ENCODE results near the gene ZEB2.

ZEB2 gene

DNA sequence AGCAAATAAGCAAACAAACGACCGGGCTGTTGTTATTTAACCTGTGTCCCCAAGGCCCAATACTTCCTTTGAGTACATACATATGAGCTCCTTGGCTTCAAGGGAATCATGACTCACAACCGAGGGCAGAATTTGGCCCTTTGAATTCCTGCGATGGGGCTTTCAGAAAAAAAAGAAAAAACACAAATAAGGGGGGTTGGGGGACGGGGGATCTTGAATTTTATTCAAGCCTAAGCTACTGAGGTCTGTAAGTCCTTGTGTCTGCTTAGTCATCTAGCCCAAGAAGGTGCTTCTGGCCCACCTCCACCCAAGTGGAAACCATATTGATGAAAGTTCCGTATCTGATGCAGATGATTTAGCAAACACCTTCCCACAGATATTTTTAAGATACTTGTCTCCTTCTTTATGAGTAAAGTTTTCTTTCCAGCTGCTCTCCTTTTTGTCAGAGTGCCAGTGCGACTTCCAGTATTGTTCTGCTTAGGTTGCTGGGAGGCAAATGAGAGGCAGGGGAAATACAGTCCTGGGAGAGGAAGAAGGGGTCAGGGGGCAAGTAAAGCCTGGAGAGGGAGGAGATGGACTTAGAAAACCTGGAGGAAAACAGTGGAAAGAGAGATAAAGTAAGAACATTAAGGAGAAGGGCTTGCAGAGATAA lies 169.6 kb downstream of the ZEB2 start:
- Histone ChIP-seq H3K36me3 (ENCODE audit: control insufficient read depth in 4 of 4, insufficient read depth in 4 of 4, low read length in 3 of 4) (no peaks in the 10 kb centered on the region), H3K27ac (ENCODE audit: insufficient read depth in 1 of 2, low read depth in 1 of 2, low read length in 2 of 2, poor library complexity in 1 of 2, severe bottlenecking in 2 of 2) (no peak overlapping the region), H3K9me3 (ENCODE audit: control extremely low read depth in 1 of 5, control insufficient read depth in 4 of 5, insufficient read depth in 2 of 5, low read depth in 1 of 5, low read length in 4 of 5) (no peaks in the 10 kb centered on the region), H3K4me1 (ENCODE audit: control extremely low read depth in 1 of 4, control insufficient read depth in 4 of 4, insufficient read depth in 4 of 4, low read length in 3 of 4) (no peaks in the 10 kb centered on the region), H3K27me3 (replicated peaks in 2 of 5; ENCODE audit: control insufficient read depth in 4 of 5, insufficient read depth in 5 of 5, low read length in 4 of 5) (no peaks in the 10 kb centered on the region), H3K4me3 (ENCODE audit: control insufficient read depth in 1 of 7, extremely low read depth in 1 of 7, insufficient read depth in 4 of 7, low read depth in 2 of 7, low read length in 6 of 7) (no peak overlapping the region)
- ChIA-PET POLR2A (no interaction called here), CTCF (interaction anchor here (0.6 to 1.1 kb wide), 2 partner anchors 19 to 71 kb away, joined by 3 read pairs; no protein-coding TSS in a partner anchor)
- DNase-seq: no peak
- WGBS (ENCODE audit: insufficient coverage): 89% methylated on average over 3 of the region's 7 CpGs

DNA sequence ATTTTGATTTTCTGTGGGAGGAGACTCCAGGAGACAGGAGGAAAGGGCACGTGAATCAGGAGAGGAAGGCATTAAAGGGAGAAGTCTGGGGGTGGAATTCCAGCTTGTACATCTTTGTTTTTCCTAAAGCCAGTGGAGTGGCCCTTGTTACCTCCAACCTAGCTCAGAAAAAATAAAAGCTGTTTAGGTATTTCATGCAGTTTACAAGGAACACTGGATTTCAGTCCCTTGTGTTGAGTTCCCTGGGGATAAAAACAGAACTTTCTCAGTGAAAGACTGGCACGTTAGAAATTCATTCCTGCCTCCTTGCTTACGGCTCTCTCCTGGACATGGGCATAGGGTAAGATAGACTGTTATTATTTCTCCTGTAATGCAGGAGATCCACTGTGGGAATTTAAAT lies 170.2 kb downstream of the ZEB2 start:
- Histone ChIP-seq H3K9me3 (ENCODE audit: control extremely low read depth in 1 of 5, control insufficient read depth in 4 of 5, insufficient read depth in 2 of 5, low read depth in 1 of 5, low read length in 4 of 5) (no peaks in the 10 kb centered on the region), H3K4me3 (ENCODE audit: control insufficient read depth in 1 of 7, extremely low read depth in 1 of 7, insufficient read depth in 4 of 7, low read depth in 2 of 7, low read length in 6 of 7) (no peak overlapping the region), H3K27ac (ENCODE audit: insufficient read depth in 1 of 2, low read depth in 1 of 2, low read length in 2 of 2, poor library complexity in 1 of 2, severe bottlenecking in 2 of 2) (no peak overlapping the region), H3K4me1 (ENCODE audit: control extremely low read depth in 1 of 4, control insufficient read depth in 4 of 4, insufficient read depth in 4 of 4, low read length in 3 of 4) (no peaks in the 10 kb centered on the region), H3K36me3 (ENCODE audit: control insufficient read depth in 4 of 4, insufficient read depth in 4 of 4, low read length in 3 of 4) (no peaks in the 10 kb centered on the region), H3K27me3 (replicated peaks in 2 of 5; ENCODE audit: control insufficient read depth in 4 of 5, insufficient read depth in 5 of 5, low read length in 4 of 5) (no peaks in the 10 kb centered on the region)
- DNase-seq: no peak
- 100% methylated on average over 2 of the region's 3 CpGs for WGBS (ENCODE audit: insufficient coverage)
- ChIA-PET CTCF (interaction anchor here (1.1 to 1.4 kb wide), 2 partner anchors 17 to 19 kb away, joined by 3 read pairs; a partner anchor contains a TSS), POLR2A (interaction anchor here (0.6 kb wide), 1 partner anchor 14 kb away, joined by 4 read pairs; no protein-coding TSS in a partner anchor)

DNA sequence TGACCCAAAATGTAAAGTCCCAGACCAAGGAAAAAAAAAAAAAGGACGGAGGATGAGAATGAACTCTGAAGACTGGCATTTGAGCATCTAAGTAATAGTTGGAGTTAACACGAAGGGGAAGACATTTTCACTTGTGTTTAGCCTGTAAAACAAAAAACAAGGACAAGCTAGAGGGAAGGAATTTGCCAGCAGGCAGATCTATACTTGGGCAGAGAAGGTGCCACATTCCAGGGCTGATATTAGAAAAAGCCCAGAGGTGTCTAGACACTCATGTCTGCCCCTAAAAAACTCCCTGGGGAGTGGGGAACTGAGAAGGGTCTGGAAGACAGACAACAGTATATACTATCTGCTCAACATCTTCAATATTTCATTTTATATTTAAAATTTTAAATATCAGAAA lies 171.1 kb downstream of the ZEB2 start:
- CTCF ChIA-PET: interaction anchor here (1.4 kb wide), 1 partner anchor 16 kb away, joined by 3 read pairs; a partner anchor contains a TSS
- H3K36me3 ChIP-seq (ENCODE audit: control insufficient read depth in 4 of 4, insufficient read depth in 4 of 4, low read length in 3 of 4): no peaks in the 10 kb centered on the region
- POLR2A ChIA-PET: interaction anchor here (0.5 kb wide), 1 partner anchor 845 kb away, joined by 3 read pairs; no protein-coding TSS in a partner anchor
- H3K27me3 ChIP-seq (replicated peaks in 2 of 5; ENCODE audit: control insufficient read depth in 4 of 5, insufficient read depth in 5 of 5, low read length in 4 of 5): no peaks in the 10 kb centered on the region
- 100% methylated on average over 2 of the region's 2 CpGs for WGBS (ENCODE audit: insufficient coverage)
- H3K27ac ChIP-seq (ENCODE audit: insufficient read depth in 1 of 2, low read depth in 1 of 2, low read length in 2 of 2, poor library complexity in 1 of 2, severe bottlenecking in 2 of 2): no peak overlapping the region
- H3K4me1 ChIP-seq (ENCODE audit: control extremely low read depth in 1 of 4, control insufficient read depth in 4 of 4, insufficient read depth in 4 of 4, low read length in 3 of 4): no peaks in the 10 kb centered on the region
- no peaks in the 10 kb centered on the region for H3K9me3 ChIP-seq (ENCODE audit: control extremely low read depth in 1 of 5, control insufficient read depth in 4 of 5, insufficient read depth in 2 of 5, low read depth in 1 of 5, low read length in 4 of 5)
- no peak for DNase-seq
- no peak overlapping the region for H3K4me3 ChIP-seq (ENCODE audit: control insufficient read depth in 1 of 7, extremely low read depth in 1 of 7, insufficient read depth in 4 of 7, low read depth in 2 of 7, low read length in 6 of 7)

DNA sequence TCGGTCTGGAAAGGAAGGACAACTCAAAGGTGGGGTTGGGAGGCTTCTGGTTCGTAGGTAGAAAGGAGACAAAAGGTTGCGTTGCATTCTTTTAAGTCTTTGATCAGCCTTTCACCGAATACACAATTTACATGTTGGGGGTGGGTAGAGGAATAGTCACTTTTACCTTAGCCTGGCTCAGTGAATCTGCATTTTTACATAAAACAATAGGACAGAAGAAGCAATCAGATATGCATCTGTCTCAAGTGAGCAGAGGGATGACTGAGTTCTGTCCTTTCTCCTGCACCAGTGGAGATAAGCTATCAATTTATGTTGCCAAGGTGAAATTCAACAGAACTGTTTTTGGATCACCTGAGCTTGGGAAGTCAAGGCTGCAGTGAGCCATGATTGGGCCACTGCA lies 173.7 kb downstream of the ZEB2 start:
- POLR2A ChIA-PET: no interaction called here

DNA sequence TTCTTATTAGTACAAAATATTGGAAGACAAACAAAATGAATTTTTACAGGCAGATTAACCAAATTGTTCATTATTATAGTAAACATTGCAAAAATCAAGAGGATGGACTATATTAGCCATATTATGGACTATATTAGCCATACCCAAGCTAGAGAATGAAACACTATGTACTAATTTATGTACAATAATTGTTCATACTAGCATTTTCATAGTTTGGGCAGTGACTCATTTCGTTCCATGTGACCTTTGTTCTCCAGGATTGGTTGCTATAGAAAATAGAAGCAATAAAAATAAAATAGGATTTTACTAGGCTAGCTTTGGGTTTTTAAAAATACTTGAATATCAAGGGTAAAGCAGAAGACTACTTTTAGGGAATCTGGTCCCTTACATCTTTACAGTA lies 176.8 kb downstream of the ZEB2 start:
- H3K4me1 ChIP-seq (ENCODE audit: control extremely low read depth in 1 of 4, control insufficient read depth in 4 of 4, insufficient read depth in 4 of 4, low read length in 3 of 4): peaks cover 0 to 9% (median 0%) of the 10 kb centered on the region in 4 experiments
- no peak overlapping the region for H3K4me3 ChIP-seq (ENCODE audit: control insufficient read depth in 1 of 7, extremely low read depth in 1 of 7, insufficient read depth in 4 of 7, low read depth in 2 of 7, low read length in 6 of 7)
- H3K9me3 ChIP-seq (ENCODE audit: control extremely low read depth in 1 of 5, control insufficient read depth in 4 of 5, insufficient read depth in 2 of 5, low read depth in 1 of 5, low read length in 4 of 5): no peaks in the 10 kb centered on the region
- CTCF ChIA-PET: interaction anchor here (1.1 kb wide), 1 partner anchor 10 kb away, joined by 4 read pairs; no protein-coding TSS in a partner anchor
- no peak overlapping the region for H3K27ac ChIP-seq (ENCODE audit: insufficient read depth in 1 of 2, low read depth in 1 of 2, low read length in 2 of 2, poor library complexity in 1 of 2, severe bottlenecking in 2 of 2)
- no peak for DNase-seq
- no CpG with 5 or more reads among the region's 1 CpG for WGBS (ENCODE audit: insufficient coverage)
- POLR2A ChIA-PET: no interaction called here
- no peaks in the 10 kb centered on the region for H3K36me3 ChIP-seq (ENCODE audit: control insufficient read depth in 4 of 4, insufficient read depth in 4 of 4, low read length in 3 of 4)
- no peaks in the 10 kb centered on the region for H3K27me3 ChIP-seq (replicated peaks in 2 of 5; ENCODE audit: control insufficient read depth in 4 of 5, insufficient read depth in 5 of 5, low read length in 4 of 5)

More for the DNA sequence above, 173.7 kb downstream of the ZEB2 start:
- no peak overlapping the region for H3K4me3 ChIP-seq (ENCODE audit: control insufficient read depth in 1 of 7, extremely low read depth in 1 of 7, insufficient read depth in 4 of 7, low read depth in 2 of 7, low read length in 6 of 7)
- CTCF ChIA-PET: interaction anchor here (0.7 to 0.9 kb wide), 2 partner anchors 12 to 70 kb away, joined by 3 read pairs; no protein-coding TSS in a partner anchor
- no peak overlapping the region for H3K27ac ChIP-seq (ENCODE audit: insufficient read depth in 1 of 2, low read depth in 1 of 2, low read length in 2 of 2, poor library complexity in 1 of 2, severe bottlenecking in 2 of 2)
- 100% methylated on average over 4 of the region's 4 CpGs for WGBS (ENCODE audit: insufficient coverage)
- no peaks in the 10 kb centered on the region for H3K36me3 ChIP-seq (ENCODE audit: control insufficient read depth in 4 of 4, insufficient read depth in 4 of 4, low read length in 3 of 4)
- no peaks in the 10 kb centered on the region for H3K9me3 ChIP-seq (ENCODE audit: control extremely low read depth in 1 of 5, control insufficient read depth in 4 of 5, insufficient read depth in 2 of 5, low read depth in 1 of 5, low read length in 4 of 5)
- H3K4me1 ChIP-seq (ENCODE audit: control extremely low read depth in 1 of 4, control insufficient read depth in 4 of 4, insufficient read depth in 4 of 4, low read length in 3 of 4): peaks cover 0 to 9% (median 0%) of the 10 kb centered on the region in 4 experiments
- no peaks in the 10 kb centered on the region for H3K27me3 ChIP-seq (replicated peaks in 2 of 5; ENCODE audit: control insufficient read depth in 4 of 5, insufficient read depth in 5 of 5, low read length in 4 of 5)
- no peak for DNase-seq

DNA sequence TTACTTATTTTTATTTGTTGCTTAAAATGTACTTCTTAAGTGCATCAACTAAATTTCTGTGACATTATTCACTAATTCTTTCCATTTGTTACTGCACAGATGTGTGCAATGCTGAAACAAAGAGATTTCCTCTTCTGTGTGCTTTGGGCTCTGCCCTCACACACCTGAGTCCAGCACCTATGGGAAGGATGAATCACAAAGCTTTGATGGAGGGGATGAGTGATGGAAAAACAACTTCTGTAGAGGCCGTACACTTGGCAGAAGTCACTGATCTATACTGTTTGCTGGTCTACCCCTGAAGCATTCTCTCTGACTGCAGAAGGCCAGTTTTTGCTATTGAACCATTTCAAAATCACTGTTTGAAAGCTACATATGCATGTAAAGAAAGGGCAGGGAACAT lies 178.4 kb downstream of the ZEB2 start:
- POLR2A ChIA-PET: no interaction called here
- DNase-seq: no peak
- CTCF ChIA-PET: interaction anchor here (1.6 kb wide), 1 partner anchor 10 kb away, joined by 6 read pairs; no protein-coding TSS in a partner anchor
- Histone ChIP-seq H3K4me3 (ENCODE audit: control insufficient read depth in 1 of 7, extremely low read depth in 1 of 7, insufficient read depth in 4 of 7, low read depth in 2 of 7, low read length in 6 of 7) (no peak overlapping the region), H3K4me1 (ENCODE audit: control extremely low read depth in 1 of 4, control insufficient read depth in 4 of 4, insufficient read depth in 4 of 4, low read length in 3 of 4) (peaks cover 0 to 9% (median 0%) of the 10 kb centered on the region in 4 experiments), H3K9me3 (ENCODE audit: control extremely low read depth in 1 of 5, control insufficient read depth in 4 of 5, insufficient read depth in 2 of 5, low read depth in 1 of 5, low read length in 4 of 5) (no peaks in the 10 kb centered on the region), H3K27ac (ENCODE audit: insufficient read depth in 1 of 2, low read depth in 1 of 2, low read length in 2 of 2, poor library complexity in 1 of 2, severe bottlenecking in 2 of 2) (no peak overlapping the region), H3K36me3 (ENCODE audit: control insufficient read depth in 4 of 4, insufficient read depth in 4 of 4, low read length in 3 of 4) (no peaks in the 10 kb centered on the region), H3K27me3 (replicated peaks in 2 of 5; ENCODE audit: control insufficient read depth in 4 of 5, insufficient read depth in 5 of 5, low read length in 4 of 5) (no peaks in the 10 kb centered on the region)
- 100% methylated on average over 1 of the region's 1 CpG for WGBS (ENCODE audit: insufficient coverage)

DNA sequence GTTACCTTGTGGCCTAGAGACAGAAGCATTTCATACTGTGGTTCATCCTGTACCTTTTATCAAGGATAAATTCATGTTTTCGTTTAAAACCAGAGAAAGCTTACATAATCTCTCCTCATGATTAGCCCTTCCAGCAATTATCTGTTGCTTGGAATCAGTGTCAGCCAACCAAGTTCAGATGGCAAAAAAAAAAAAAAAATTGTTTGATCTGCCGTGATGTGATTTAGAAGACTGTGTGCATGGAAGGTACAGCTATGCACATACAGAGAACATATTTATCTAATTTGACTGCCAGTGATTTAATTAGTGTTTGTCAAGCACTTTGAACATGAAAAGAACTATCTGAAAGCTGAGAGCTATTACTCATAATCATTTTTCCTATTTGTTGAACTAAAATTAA lies 180.9 kb downstream of the ZEB2 start:
- H3K9me3 ChIP-seq (ENCODE audit: control extremely low read depth in 1 of 5, control insufficient read depth in 4 of 5, insufficient read depth in 2 of 5, low read depth in 1 of 5, low read length in 4 of 5): no peaks in the 10 kb centered on the region
- ChIA-PET POLR2A (interaction anchor here (1.0 kb wide), 1 partner anchor 8 kb away, joined by 4 read pairs; no protein-coding TSS in a partner anchor), CTCF (interaction anchor here (0.7 kb wide), 1 partner anchor 17 kb away, joined by 3 read pairs; no protein-coding TSS in a partner anchor)
- no peak overlapping the region for H3K4me3 ChIP-seq (ENCODE audit: control insufficient read depth in 1 of 7, extremely low read depth in 1 of 7, insufficient read depth in 4 of 7, low read depth in 2 of 7, low read length in 6 of 7)
- no peaks in the 10 kb centered on the region for H3K36me3 ChIP-seq (ENCODE audit: control insufficient read depth in 4 of 4, insufficient read depth in 4 of 4, low read length in 3 of 4)
- WGBS (ENCODE audit: insufficient coverage): 100% methylated on average over 1 of the region's 2 CpGs
- H3K27ac ChIP-seq (ENCODE audit: insufficient read depth in 1 of 2, low read depth in 1 of 2, low read length in 2 of 2, poor library complexity in 1 of 2, severe bottlenecking in 2 of 2): no peak overlapping the region
- H3K4me1 ChIP-seq (ENCODE audit: control extremely low read depth in 1 of 4, control insufficient read depth in 4 of 4, insufficient read depth in 4 of 4, low read length in 3 of 4): peaks cover 0 to 9% (median 0%) of the 10 kb centered on the region in 4 experiments
- H3K27me3 ChIP-seq (replicated peaks in 2 of 5; ENCODE audit: control insufficient read depth in 4 of 5, insufficient read depth in 5 of 5, low read length in 4 of 5): no peaks in the 10 kb centered on the region
- DNase-seq: no peak
